ENCODE measurements around the gene NUFIP1.

NUFIP1 gene

GRCh38 chr13:44895264-44895952 lies 93.9 kb downstream of the NUFIP1 start:
- no peak for DNase-seq
- intact Hi-C loops (cut with DNase I; ENCODE audit: low total_unique reads): no loop called here
- Histone ChIP-seq H3K4me1 (no peaks in the 10 kb centered on the region), H3K27me3 (no peaks in the 10 kb centered on the region), H3K4me3 (no peak overlapping the region), H3K36me3 (no peaks in the 10 kb centered on the region), H3K27ac (no peak overlapping the region), H3K9me3 (no peaks in the 10 kb centered on the region)
- TF ChIP-seq CTCF (IDR thresholded peaks at IDR 0.05): no peak

DNA sequence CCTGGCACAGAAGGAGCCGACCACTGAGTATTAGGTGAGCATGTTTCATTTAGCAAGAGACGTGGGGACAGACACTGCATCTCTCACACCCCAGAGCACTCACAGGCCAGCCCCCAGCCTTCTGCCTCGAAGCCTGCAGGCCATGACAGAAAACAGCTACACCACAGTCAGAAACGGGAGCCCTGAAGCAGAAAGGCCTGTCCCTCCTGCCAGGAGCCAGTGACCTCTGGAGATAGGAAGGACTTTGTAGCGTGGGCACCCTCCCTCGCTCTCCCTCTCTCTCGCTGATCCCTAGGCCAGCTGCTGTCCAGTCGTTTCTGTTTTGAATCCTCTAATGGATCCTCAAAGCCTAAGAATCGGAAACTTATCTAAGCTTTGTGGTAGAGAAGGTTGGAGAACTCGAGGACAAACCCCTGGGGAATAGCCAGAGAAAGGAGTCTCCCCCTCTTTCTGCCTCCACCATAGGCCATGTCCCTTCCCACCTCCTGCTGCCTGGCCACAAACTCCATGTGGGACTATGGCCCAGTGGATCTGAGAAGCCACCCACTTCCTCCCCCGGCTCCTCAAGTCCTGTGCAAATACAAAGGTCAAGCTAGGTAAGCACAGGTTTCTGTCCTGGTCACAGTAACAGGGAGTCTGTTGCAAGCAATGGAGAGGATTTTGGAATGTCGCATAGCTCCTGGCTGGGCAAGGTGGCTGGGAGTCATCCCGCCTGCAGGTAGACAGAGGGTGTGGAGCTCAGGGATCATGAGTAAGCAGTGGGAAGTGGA lies 95.1 kb downstream of the NUFIP1 start:
- no peaks in the 10 kb centered on the region for H3K27me3 ChIP-seq
- no peak for DNase-seq
- no peak overlapping the region for H3K27ac ChIP-seq
- no peaks in the 10 kb centered on the region for H3K4me1 ChIP-seq
- no peaks in the 10 kb centered on the region for H3K9me3 ChIP-seq
- no peak overlapping the region for H3K4me3 ChIP-seq
- no peak for TF ChIP-seq CTCF (IDR thresholded peaks at IDR 0.05)
- intact Hi-C loops (cut with DNase I; ENCODE audit: low total_unique reads): no loop called here
- H3K36me3 ChIP-seq: no peaks in the 10 kb centered on the region

All from tibial artery (tissue), 4 donors.